Stimulated activated CD8-positive, alpha-beta memory T cell treated with anti-CD3 and anti-CD28 coated beads, Interleukin-15, amount 100 ng/mL, for 4 hours (primary cell): ENCODE data around the gene RPL3.
A peak's percentile ranks its signal among the peaks of the same experiment; 100 is the strongest.
"Not testable (repeated sequence)": the region's sequence is repeated elsewhere in the genome, so short reads cannot be mapped to it uniquely, and the experiment has no call there.

ENCODE experiments used
- DNase-seq, 2 donors: peaks; one replicate each; pipeline ENCODE4 v3.0.0-alpha.2; 2020; ENCODE audit warnings: low read depth in 2 of 2

Gene RPL3

DNA sequence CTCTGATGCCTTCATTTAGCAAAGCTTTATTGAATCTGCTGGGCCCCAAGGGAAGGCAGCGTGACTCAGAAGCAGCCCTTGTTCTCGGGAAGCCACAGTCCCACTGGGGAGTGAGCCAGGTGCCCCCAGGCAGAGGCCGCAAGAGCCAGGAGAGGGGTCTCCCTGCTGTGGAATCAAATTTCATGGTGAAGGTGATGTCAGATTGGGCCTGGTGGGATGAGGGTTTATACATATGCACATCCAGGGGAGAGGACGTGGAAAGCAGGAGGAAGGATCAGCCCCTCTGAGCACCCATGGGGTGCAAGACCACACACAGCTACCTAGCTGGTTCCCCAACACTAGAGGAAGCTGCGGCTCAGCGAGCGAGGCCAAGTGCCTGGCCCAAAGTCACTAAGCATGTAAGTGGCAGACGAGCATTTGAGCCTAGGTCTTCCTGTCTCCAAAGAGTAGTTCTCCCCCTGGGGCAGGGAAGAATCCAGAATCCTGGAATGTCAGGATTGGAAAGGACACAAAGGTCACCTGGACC lies 32.3 kb upstream of the RPL3 start:
- no peak for DNase-seq

DNA sequence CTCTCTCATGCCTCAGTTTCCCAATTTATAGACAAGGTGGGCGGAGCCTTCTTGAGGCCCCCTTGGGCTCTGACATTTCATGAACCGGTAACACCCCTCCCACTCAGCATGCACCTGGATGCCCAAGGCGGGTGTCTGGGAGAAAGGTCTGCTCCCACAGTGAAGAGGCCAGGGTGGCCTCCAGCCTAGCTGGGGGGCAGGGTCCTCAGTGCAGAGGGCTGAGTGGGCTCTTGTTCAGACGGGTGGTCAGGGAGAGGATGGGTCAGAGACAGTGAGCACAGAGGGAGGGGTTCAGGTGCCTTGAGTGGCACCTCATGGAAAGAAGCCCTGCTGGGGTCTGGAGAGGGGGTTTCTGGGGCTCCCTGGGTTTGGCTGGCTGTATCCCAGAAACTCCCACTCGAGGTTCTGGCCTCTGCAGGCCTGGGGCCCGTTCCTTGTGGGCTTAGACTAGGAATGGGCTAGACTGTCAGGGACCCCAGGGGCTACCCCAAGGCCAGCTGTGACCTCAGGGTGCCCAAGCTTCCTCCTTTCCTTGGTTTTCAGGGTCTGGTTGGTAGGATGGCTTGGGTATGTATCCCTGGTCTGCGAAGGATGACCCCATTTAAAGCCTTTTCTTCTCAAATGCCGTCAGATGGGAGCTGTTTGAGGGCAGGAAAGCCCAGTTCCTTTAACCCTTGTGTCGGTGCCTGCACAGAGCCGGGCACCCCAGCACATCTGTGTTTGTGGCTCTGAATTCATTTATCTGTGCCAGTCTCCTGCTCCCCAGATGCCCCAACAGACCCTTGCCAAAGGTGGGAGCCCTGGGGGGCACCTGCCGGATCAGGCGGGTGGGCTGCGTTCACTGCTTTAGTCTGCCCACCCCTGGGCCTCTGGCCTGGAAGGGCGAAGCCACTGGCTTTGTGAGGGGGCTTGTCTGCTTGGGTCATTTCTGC lies 31.6 kb upstream of the RPL3 start:
- DNase-seq, result no peak

DNA sequence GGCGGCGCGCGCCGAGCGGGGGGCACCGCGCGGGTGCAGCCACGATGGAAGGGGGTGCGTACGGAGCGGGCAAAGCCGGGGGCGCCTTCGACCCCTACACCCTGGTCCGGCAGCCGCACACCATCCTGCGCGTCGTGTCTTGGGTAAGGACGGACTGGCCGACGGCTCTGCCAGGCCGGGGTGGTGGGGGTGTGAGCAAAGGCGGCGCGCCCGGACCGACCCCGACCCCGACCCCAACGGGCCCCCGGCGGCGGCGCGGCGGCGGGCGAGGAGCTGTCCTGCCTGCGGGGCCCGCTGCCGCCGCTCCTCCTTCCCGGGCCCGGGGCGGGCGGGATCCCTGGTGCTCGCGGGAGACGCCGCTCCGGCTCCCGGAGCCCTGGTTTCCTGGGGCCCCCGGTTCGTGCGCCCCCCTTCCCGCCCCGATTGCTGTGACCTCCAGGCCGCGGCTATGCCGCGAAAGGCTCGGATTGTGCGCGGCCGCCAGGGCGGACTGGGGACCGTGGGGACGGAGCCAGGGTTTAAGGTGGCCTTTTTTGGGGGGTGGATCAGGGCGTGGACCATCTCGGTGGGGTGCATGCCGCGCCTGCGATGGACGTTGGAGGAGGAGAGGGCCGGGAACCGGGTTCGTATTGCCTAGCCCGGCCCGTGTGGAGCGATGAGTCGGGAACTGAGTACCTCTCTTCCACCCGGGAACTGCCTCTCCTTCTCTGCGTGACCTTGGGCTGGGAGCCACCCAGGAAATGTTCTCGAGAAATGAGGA lies 30.7 kb upstream of the RPL3 start, which contains the start of gene SYNGR1:
Gene SYNGR1, plus strand, starts transcription at position 25 of the 760 bp plus-strand sequence. Its CDS starts 20 bp downstream, at position 45.
- no peak for DNase-seq

DNA sequence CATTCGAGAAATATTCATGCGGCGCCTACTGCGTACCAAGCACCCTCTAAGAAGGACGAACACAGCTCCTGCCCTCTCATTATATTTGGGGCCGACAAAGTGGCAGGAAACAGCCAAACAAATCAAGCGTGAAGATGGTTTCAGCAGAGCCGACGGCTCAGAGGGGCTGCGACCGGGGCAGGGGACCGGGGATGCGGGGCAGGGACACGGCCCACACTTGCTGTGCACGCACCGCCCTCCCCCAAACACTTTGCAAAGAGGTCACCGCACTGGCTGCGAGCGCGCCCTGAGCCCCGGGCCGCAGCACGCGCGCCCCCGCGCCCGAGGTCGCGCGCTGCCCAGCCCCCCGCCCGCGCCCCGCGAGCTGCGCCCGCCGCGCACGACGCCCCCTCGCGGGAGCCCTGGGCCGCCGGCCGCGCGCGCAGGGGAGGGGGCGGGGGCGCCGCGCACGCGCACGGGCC lies 30.1 kb upstream of the RPL3 start:
- DNase-seq, result no peak

DNA sequence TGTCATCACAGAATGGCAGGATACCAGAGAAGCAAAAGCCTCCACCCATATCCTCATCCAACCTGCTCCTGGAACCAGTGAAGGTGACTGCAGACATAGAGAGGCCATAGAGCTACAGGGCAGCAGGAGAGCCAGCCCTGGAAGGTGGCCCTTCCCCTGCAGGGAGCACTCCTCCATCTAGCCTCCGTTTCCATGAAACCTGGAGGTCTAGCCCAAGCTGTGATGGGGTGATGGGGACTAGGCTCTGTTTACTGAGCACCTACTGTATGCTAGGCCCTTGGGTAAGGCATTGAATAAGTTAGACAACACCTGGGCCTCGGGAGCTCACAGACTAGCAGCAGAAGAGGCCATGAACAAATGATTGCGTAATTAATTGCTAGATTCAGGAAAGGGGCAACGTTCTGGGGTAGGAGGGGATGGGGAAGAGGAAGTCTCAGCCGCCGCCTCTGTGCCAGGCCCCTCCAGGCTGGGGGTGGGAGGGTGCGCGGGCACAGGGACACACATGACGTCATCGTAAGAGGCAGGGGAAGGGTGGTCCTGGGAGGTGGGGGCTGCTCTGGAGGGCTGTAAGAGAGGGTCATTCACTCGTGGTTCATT lies 29.6 kb upstream of the RPL3 start:
- DNase-seq, result no peak

DNA sequence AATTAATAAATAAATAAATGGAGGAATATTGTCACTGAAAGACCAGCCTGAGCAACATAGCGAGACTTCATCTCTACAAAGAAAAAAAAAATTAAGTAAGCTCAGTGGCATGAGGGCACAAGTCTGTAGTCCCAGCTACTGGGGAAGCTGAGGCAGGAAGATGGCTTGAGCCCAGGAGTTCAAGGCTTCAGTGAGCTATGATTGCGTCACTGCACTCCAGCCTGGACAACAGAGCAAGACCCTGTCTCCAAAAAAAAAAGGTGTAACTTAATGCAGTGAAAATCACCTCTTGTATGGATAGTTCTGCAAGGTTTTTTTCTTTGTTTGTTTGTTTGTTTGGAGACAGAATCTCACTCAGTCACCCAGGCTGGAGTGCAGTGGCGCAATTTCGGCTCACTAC lies 25.8 kb upstream of the RPL3 start:
- DNase-seq, result no peak

DNA sequence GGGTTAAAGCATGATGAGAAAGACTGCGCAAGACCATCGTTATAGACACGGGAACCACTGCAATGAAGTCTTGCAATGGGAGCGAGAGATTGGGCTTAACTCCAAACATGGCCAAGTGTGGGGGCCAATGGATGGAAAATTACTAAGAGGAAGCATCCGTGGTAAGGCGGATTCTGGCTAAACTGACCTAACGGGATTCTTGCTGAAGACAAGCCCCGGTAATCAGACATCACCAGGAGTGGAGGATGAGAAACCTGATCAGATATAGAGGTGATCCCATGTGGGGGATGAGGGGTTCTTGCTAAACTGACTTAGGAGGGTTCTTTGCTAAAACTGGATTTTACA lies 24.6 kb upstream of the RPL3 start:
- DNase-seq, result no peak

DNA sequence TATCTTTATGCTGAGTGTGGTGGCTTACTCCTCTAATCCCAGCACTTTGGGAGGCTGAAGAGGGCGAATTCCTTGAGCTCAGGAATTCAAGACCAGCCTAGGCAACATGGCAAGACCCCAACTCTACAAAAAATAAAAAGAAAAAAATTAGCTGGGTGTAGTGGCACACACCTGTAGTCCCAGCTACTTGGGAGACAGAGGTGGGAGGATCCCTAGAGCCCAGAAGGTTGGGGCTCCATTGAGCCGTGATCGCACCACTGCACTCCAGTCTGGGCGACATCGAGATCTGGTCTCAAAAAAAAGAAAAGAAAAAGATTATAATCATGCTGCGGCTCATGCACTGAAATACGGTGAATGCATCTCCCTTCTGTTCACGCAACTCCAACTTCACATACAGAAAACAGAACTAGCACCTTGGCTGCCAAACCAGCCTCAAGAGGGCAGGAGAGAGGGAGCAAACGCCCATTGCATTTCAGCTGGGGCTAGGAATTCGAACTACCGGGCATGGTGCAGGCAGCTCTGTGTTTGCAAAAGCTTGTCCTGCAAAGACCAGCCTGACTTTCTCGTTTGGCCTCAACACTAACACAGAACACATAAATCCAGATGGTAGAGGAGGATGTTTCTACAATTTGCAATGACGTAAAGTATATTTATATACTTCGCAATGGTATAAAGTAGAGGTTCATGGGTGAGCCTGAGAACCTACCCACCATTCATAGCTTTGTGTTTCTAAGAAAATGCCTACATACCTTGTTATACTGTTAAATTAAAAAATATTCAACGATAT lies 24.0 kb upstream of the RPL3 start:
- DNase-seq, result peak in 1 of 2 donors; percentile 31

DNA sequence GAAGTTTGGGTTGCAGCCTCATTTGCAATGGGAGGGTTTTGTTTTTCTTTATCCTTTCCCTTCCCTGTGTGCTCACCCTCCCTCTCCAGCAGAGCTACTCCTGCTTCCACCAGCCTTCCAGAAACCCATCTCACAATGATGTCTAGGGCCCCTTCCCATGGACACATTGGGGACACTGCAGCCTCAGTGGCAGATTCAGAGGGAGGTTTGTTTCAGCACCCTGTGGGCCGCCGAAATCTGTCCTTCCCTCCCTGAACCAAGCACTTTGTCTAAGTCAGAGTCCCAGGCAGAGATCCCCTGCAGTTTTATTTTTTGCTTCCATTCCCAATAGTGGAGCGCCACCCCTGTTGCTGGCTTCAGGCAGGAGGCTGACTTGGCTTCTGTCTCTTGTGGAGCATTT lies 21.8 kb upstream of the RPL3 start:
- no peak for DNase-seq

DNA sequence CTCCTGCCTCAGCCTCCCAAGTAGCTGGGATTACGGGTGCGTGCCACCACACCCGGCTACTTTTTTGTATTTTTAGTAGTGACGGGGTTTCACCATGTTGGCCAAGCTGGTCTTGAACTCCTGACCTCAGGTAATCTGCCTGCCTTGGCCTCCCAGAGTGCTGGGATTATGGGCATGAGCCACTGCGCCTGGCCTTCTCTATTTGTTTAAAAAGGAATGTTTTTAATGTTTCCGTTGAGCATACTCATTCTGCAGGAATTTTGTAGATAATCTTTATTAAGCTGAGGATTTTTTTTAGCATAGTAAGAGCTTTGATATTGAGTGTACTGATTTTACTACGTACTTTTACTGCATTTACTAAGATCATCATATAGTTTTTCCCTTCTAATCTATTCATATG lies 20.4 kb upstream of the RPL3 start:
- not testable (repeated sequence) for DNase-seq

DNA sequence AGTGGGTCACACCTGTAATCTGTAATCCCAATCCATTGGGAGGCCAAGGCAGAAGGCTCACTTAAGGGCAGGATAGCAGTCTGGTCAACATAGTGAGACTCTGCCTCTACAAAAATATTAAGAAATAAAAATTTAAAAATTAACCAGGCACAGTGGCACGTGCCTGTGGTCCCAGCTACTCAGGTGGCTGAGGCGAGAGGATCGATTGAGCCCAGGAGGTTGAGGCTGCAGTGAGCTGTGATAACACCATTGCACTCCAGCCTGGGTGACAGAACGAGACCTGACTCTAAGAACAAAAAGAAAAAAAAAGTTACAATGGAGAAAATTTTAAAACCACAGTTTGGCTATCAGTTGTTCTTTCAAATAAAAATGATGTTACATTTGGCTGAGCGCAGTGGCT lies 17.0 kb upstream of the RPL3 start:
- DNase-seq, result no peak

DNA sequence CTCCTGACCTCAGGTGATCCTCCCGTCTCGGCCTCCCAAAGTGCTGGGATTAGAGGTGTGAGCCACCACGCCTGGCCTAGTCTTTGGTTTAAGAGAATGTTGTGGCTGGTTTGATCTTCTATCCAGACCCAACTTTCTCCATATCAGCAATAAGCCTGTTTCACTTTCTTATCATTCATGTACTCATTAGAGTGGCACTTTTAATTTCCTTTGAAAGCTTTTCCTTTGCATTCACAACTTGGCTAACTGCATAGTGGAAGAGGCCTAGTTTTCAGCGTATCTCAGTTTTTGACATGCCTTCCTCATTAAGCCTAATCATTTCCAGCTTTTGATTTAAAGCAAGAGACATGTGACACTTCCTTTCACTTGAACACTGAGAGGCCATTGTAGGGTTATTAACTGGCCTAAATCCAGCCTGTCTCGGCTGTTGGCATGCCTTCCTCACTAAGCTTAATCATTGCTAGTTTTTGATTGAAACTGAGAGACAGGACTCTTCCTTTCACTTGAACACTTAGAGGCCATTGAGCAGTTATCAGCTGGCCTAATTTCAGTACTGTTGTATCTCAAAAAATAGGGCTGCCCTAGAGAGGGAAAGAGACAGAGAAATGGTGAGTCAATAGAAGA lies 13.1 kb upstream of the RPL3 start:
- DNase-seq, result no peak

DNA sequence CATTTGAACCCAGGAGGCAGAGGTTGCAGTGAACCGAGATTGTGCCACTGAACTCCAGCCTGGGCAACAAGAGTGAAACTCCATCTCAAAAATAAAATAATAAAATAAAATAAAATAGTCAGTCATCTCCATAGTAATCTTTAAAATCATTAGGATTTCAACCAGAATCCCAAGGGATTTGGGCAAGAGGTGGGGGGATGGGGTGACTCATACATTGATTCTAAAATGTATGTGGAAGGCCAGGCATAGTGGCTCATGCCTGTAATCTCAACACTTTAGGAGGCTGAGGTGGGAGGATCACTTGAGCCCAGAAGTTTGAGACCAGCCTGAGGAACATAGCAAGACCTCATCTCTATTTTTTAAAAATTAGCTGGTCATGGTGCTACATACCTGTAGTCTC lies 11.1 kb upstream of the RPL3 start:
- not testable (repeated sequence) for DNase-seq

DNA sequence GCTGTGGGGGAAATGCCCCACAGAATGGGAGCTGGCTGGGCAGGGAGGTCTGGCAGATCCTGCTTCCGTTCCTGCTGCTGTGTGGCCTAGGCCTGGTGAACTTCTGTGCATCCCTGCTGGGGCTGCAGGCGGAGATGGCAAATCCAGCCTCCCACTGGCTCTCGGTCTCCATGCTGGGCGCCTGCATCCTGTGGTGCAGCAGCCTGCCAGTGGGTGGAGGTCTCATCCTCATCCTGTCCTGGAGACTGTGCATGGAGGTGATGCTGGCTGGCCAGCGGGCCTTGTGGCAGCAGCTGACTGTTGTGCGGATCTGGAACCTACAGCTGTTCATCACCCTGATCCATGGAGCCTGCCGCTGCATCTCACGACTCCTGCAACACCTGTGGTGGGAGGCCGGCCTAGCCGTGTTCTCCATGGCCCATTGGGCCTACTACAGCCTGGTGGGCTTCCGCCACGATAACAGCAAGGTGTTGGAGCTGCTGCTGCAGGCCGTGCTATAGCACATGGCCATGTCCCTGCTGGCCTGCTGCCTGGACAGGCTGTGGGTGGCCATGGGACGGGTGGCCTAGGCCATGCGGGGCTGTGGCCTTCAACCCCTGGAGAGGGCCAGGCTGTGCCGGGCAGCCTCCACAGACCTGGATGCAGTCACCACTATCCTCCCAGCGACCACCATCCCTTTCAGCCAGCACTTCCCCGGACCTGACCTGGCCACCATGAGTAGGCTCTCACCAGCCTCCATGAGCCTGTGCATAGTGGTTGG lies 8.8 kb upstream of the RPL3 start:
- DNase-seq, result no peak

DNA sequence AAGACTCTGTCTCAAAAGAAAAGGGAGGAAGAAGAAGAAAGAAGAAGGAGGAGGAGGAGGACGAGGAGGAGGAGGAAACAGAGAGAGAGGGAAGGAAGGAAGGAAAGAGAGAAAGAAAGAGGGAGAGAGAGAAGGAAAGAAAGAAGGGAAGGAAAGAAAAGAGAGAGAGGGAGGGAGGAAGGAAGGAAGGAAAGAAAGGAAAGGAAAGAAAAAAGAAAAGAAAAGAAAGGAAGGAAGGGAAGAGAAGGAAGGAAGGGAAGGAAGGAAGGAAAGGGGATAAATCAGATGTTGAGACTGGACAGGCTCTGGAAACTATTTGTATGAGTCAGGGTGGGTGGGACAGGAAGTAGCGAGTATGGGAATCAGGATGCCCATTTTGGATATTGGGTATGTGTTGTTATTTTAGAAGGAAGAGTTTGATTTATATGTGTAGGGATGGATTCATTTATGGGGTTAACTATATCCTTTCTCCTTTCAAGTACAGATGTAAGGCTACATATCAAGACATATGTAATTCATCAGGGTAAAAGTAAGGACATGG lies 6.0 kb upstream of the RPL3 start:
- no peak for DNase-seq

DNA sequence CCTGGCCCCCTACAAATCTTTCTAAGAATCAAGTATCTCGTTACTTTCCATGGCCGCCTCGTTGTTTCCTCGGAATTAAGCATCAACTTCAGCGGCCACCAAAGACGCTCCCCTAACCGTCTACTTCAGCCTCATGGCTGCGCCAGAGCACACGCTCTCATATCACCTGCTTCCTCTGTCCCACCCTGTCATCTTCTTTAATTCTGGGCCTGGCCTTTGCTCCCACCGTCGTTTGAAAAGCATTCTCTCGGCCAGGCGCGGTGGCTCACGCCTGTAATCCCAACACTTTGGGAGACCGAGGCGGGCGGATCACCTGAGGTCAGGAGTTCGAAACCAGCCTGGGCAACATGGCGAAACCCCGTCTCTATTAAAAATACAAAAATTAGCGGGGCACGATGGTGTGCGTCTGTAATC lies 1.2 kb upstream of the RPL3 start:
- not testable (repeated sequence) for DNase-seq

DNA sequence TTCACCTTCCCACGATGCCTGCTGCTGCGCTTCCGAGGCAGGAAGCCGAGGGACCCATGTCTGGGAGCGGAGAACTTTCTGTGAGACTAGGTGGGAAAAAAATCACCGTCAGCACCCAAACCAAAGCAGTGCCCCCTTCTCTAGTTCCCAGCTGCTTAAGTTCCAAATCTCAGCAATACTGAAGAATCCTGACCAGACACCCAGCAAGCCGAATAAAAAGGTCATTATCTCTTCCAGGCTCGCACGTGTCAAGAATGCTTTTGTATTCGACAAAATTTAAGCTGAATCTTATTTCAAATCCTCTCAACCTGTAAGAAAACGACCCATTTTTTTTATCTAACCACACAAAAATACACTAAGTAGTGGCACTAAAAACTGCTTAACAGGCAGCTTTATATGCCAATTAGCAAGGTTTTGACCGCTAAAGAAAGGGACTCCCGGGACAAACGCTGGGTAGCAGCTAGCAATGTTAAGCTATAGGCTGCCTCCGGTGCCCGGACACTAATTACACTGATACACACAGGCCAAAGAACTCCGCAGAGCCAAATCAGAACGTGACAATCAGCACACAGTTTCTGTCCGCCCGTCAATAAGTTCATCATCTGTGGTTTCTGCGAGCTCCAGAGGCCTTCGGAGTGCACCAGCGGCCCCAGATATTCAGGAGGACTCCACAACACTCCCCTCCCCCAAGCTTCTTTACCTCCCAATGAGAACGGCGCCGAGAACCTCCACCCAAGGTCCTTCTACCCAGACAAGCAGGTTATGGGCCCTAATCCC lies 728 bp downstream of the RPL3 start:
- DNase-seq, result peak in 1 of 2 donors; percentile 16

DNA sequence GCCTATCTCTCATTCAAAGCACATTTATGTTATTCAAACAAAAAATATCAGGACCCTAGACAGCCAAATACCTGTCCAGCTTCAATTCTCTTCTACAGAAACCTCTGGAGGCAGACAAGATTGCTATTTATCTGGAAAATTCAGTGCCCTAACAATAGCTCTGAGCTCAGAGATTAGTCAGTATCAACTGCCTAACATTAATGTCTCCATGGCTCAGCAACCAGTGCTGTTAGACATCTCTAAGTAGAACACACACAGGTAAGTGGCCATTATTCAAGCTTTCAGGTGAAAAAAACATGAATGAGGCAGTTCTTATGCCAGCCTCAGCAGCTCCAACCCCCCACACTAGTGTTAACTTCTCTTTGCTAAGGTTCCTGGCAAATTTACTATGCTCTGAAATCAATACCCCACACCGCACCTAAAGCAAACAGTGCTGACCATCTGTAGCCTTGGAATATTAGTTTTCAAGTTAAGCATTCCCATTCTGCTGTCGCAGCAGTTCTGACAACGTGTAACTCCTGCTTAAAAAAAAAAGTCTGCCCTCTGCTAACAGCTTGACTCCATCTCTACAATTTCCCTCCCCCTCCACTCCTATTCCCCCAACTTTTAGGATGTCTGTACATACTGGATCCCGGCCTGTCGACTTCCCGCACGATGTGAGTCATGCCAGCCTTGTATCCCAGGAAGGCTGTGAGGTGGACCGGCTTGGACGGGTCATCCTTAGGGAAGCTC lies 1.5 kb downstream of the RPL3 start:
- no peak for DNase-seq
